HG03439 (cell line): ENCODE measurements around the gene RAD52.

ENCODE experiments used
- ATAC-seq: cut with Tn5 transposase; IDR thresholded peaks from one replicate; pipeline ENCODE4 v1.9.1; 2021; ENCODE audit warnings: mild to moderate bottlenecking, moderate library complexity; ENCODE audit not compliant: unreplicated experiment

The RAD52 gene

GRCh38 chr12:949453-950191 lies at the start of gene RAD52:
TSS of gene RAD52 (minus strand) at chr12:949694. CDS start at chr12:933058, 16,636 bp downstream.
- peak; percentile 84 for ATAC-seq

GRCh38 chr12:998020-998874 lies 48.8 kb upstream of the RAD52 start:
- peak; percentile 64 for ATAC-seq

DNA sequence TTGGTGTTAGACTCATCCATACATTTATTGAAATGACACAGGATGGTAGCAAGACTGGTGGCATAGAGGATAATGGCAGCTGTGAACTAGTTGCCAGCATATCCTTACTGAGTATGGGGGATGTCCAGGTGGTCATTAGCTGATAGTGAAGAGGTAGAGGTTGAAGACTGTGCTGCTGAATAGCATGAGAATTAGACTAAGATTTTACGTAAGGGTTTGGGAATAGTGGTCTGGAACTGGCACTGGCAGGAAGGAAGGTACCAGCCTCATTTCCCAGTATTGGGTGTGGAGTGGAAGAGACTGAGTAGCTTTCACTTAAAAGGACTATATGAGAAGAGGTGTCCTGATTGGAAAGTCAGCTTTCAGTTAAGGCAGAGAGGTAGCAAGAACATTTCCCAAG lies 48.0 kb upstream of the RAD52 start:
- peak; percentile 20 for ATAC-seq

- ATAC-seq, result no peak
Observed at GRCh38 chr12:996881-997280, 47.4 kb upstream of the RAD52 start.

GRCh38 chr12:992647-993046 lies 43.2 kb upstream of the RAD52 start:
- no peak for ATAC-seq

DNA sequence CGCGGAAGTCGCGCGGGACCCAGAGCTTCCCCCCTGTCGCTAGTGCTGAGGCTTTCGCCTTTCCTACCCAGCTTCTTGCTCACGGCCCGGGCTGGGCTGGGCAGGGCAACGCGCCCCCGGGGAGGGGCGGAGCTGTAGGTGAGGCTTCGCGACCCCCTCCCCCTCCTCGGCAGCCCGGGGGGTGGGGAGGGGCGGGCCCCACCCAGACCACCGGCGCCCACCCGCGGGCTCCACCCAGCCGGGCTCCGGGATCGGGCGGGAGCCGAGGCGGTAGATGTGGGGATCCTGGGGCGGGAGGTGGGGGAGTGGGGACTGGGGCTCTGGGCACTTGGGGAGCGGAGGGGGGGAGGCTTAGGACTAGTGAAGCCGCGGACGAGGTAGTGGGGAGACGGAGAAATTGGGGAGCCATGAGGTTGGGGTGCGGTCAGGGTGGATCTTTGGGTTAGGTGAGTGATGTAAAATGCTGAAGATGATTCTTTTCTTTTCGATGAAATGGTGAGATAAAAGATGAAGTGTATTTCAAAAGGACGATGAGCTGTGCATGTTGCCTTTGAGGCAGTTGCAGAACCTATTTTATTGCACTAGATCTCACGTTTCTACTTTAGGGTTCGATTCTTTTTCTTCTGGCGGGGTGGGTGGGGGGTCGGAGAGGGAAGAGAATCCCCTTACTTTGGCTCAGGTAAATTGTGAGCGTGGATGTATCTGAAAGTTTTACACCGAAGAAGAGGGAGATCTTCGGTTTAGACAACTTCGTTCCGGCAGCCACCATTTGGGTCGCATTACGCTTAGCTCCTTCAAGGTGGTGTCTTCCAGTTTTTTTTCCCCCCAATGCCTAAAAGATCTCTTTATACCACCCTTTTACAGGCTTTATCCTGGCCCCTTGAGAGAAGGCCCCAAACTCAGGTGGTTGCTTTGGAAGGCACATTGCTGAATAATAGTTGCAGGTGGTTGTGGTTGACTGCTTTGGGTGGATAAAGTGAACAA lies 42.1 kb upstream of the RAD52 start:
- peak; percentile 31 for ATAC-seq

DNA sequence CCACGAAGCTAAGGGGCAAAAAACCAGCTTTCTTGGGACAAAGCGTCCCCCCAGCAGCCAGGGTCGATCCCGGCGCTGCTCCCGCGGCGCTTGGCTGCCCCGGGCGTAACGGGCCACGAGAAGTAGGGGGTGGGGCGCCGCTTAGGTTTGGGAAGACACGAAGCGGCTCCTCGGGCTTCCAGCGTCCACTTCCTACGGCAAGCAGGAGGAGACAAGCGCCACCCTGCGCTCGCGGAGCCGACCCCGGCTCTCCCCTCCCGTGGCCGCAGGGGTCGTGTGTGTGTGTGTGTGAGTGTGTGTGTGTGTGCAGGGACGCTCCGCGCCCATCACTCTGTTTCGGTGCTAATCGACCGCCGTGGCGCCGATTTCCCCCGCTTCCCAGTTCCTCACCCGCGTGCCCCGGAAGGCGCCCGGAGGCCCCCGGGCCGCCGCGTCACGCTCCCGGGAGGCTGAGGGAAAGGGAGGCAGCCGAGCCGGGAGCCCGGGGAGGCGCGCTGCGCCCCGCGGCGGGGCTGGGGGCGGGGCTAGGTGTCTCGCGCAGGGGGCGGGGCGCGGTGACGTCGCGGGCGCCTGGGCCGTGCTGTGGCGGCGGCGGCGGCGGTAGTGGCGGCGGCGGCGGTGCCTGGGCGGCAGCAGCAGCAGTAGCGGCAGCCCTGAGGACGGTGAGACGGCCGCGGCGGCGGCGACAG lies 41.3 kb upstream of the RAD52 start, which contains the start of gene ERC1:
ERC1 (plus strand) TSS at position 563 of the 689 bp plus-strand sequence. CDS start 36,681 bp downstream, outside the sequence.
- peak; percentile 84 for ATAC-seq

DNA sequence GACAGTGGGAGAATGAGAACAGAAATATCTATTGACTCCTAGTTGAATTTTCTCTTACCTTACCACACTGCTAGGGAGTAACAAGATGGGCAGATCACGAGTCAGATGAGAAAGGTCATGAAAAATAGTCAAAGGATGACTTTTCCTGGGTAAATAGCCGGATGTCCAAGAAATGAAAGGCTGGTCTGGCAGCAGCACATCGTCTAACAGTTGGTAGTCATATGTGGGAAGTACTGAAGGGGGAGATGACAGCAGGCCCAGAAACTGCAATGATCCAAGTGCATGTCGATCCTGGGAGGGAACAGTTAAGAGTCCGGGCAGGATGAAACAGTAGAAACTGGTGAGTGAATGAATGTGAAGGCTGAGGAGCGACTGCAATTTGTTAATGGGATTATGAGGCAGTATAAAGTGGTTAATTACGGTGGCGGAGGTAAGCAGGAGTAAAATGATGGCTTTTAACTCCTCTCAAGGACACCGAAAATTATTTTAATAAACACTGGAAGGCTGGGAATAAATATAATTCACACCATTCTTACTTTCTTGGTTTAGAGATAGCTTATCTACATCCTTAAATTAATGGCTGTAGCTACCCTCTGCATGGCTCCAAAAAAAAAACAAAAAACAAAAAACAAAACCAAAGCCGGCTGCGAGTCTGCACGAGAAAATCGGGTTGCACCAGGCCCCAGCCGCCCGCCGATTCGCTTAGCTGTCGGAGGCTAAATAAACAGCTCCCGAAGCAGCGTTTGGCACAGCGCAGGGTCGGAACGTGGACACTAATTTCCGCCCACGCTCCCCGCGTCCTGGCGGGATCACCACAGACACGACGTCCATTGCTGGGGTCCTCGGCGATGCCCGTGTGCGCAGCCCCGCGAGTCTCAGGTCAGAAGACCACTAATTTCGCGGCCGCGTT lies 40.5 kb upstream of the RAD52 start:
- peak; percentile 30 for ATAC-seq

- no peak for ATAC-seq
Observed at GRCh38 chr12:989051-989450, 39.6 kb upstream of the RAD52 start.

DNA sequence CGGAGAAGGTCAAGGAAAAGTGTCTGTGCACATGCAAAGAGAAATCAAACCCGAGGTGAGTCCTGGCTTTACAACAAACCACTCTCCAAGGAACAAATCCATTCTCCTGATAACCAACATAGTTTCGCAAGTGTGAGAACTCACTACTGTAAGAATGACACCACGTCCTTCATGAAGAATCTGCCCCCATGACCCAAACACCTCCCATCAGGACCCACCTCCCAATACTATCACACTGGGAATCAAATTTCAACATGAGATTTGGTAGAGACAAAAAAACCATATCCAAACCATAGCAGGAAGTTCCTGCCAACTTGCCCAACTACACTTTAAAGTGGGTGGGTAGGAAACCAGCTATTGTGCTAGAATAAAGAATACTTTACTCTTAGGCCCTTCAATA lies 39.2 kb upstream of the RAD52 start:
- no peak for ATAC-seq

DNA sequence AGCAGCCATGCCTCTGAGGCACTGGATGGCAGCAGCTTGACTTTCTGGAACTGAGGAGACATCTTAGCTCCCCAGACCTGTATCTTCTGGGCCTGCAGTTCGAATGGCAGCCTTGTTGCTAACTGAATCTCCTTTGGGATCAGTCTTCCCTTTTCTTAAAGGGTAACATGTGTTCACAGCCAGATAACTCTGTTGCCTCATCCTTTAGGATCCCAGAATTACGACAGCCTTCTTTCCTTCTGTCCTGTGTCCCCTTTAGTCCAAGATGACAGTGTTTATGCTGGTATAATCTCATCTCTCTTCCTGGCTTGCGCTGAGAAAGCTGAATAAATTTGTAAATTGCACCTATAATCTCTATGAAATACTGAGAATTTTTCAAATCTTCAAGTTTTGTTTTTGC lies 32.5 kb upstream of the RAD52 start:
- ATAC-seq, result no peak

DNA sequence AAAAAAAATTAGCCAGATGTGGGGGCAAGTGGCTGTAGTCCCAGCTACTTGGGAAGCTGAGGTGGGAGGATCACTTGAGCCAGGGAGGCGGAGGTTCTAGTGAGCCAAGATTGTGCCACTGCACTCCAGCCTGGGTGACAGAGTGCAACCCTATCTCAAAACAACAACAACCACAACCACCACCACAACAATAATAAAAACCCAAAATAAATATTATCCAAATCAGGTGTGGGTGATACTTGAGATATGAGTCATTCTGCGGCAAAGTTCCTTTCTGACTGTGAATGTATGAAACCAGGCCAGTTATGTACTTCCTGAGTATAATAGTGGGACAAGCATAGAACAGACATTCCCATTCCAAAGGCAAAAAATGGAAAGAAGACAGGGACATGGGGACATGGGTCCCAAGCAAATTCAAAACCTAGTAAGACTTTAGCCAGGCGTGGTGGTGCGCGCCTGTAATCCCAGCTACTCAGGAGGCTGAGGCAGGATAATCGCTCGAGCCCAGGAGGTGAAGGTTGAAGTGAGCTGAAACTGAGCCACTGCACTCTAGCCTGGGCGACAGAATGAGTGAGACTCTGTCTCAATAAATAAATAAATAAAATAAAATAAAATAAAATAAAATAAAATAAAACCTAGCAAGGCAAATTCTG lies 31.8 kb upstream of the RAD52 start:
- peak; percentile 48 for ATAC-seq

DNA sequence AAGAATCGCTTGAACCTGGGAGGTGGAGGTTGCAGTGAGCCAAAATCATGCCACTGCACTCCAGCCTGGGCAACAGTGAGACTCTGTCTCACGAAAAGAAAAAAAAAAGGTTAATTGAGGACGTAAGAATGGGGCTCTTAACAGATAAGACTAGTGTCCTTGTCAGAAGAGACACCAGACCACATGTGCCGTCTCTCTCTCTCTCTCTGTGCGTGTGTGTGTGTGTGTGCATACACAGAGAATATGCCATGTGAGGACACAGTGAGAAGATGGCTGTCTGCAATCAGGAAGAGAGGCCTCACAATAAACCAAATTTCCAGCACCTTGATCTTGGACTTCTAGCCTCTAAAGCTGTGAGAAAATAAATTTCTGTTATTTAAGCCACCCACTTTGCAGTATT lies 29.9 kb upstream of the RAD52 start:
- ATAC-seq, result no peak

GRCh38 chr12:977156-977555 lies 27.7 kb upstream of the RAD52 start:
- ATAC-seq, result no peak

DNA sequence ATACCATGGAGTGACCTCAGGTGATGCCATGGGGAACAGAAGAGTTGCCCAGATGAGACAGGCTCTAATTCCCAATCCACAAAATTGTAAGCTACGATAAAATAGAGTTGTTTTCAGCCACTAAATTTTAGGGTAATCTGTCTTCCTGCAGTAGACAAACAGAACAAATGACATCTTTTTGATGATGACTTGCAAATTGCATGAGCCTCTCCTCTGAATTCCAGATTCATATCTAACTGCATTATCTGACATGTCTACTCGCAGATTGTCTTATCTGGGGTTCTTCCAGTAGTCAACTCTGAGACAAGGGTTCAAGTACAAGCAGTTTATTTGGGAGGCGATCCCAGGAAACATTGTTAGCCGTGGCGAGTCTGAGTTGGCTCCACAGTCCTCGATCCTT lies 27.1 kb upstream of the RAD52 start:
- no peak for ATAC-seq

- ATAC-seq, result no peak
Observed at GRCh38 chr12:974271-974862, 24.9 kb upstream of the RAD52 start.

GRCh38 chr12:971991-972390 lies 22.5 kb upstream of the RAD52 start:
- no peak for ATAC-seq

DNA sequence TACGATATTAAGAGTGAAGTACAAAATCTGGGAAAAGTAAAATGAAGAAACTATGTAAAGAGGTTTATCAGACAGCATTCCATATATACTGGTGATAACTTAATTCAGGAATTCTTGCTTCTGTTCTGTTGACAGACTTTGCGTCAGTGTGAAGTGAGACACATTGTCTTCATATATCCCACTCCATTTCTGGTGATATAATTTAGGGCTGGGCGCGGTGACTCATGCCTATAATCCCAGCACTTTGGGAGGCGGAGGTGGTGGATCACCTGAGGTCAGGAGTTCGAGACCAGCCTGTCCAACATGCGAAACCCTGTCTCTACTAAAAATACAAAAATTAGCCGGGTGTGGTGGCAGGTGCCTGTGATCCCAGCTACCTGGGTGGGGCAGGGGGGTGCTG lies 20.3 kb upstream of the RAD52 start:
- no peak for ATAC-seq
